HepG2 (cell line): ENCODE results near the gene HSD17B8. TPM values are rescaled to one million over a fixed set of nuclear protein-coding genes. Genes with fewer than 3 reads are reported as not detected.

Source experiments
- CCAR2 ChIP-seq: fragments of 200-400 bp; formaldehyde crosslinking; optimal IDR thresholded peaks from 2 replicates; pipeline ENCODE3; 2018; ENCODE audit warnings: low read depth, mild to moderate bottlenecking, low read length, moderate library complexity
- JARID2 ChIP-seq: sonication (generic); formaldehyde crosslinking; IDR thresholded peaks from 2 replicates; pipeline ENCODE4 v1.8.1; 2023; ENCODE audit warnings: missing genetic modification reagents, inconsistent platforms; ENCODE audit not compliant: insufficient replicate concordance
- KLF9 ChIP-seq: IDR thresholded peaks from 2 replicates; pipeline ENCODE4 v1.6.1; 2016; ENCODE audit warnings: low read depth
- MAFK ChIP-seq, 2 experiments: IDR thresholded peaks in 1 of 2; conservative IDR thresholded peaks in 1 of 2; 2 replicates each; pipeline ENCODE4 v1.6.1; 2011; ENCODE audit warnings: improper control_type of control experiment in 2 of 2, low read length in 2 of 2
- MAZ ChIP-seq, 2 experiments: sonication (generic) in 1 of 2; formaldehyde crosslinking in 1 of 2; IDR thresholded peaks; 2 replicates each; pipeline versions ENCODE4 v1.5.0 to v1.6.1; 2012 to 2020; ENCODE audit warnings: low read depth in 2 of 2, mild to moderate bottlenecking in 2 of 2, borderline replicate concordance in 1 of 2, improper control_type of control experiment in 1 of 2, low read length in 1 of 2, missing genetic modification reagents in 1 of 2, moderate library complexity in 1 of 2
- NFIC ChIP-seq: IDR thresholded peaks from 2 replicates; pipeline ENCODE4 v1.6.1; 2012; ENCODE audit warnings: mild to moderate bottlenecking, low read length, inconsistent platforms
- NONO ChIP-seq, 2 experiments: fragments of 450-650 bp in 1 of 2; sonication (generic) in 1 of 2; formaldehyde crosslinking in 1 of 2; IDR thresholded peaks in 1 of 2; conservative IDR thresholded peaks in 1 of 2; 2 replicates each; pipeline versions ENCODE4 v1.6.1 to v1.8.0; 2017 to 2022; ENCODE audit warnings: mild to moderate bottlenecking in 1 of 2, missing genetic modification reagents in 1 of 2, moderate library complexity in 1 of 2
- ZFY ChIP-seq: sonication (generic); formaldehyde crosslinking; IDR thresholded peaks from 2 replicates; pipeline ENCODE4 v1.4.0; 2020; ENCODE audit warnings: missing genetic modification reagents
- ZNF234 ChIP-seq: sonication (generic); formaldehyde crosslinking; conservative IDR thresholded peaks from 2 replicates; pipeline ENCODE4 v1.5.1; 2020; ENCODE audit warnings: mild to moderate bottlenecking, missing genetic modification reagents
- ZNF326 ChIP-seq: sonication (generic); formaldehyde crosslinking; IDR thresholded peaks from 2 replicates; pipeline ENCODE4 v1.4.0; 2020; ENCODE audit warnings: missing genetic modification reagents, borderline replicate concordance
- ZNF430 ChIP-seq: sonication (generic); formaldehyde crosslinking; IDR thresholded peaks from 2 replicates; pipeline ENCODE4 v1.9.0; 2021; ENCODE audit warnings: mild to moderate bottlenecking, missing genetic modification reagents
- polyA plus RNA-seq, 8 experiments: library from polyadenylated mRNA; depleted of rRNA in 3 of 8; stranded (reverse) in 7 of 8; unstranded in 1 of 8; fragments of >200 nt; fragmentation: Illumina TruSeq in 4 of 8; extraction: Trizol in 4 of 8; gene quantifications; 2 replicates each; pipeline versions ENCODE4 v1.2.1 to v1.2.3, GENCODE V29; 2011 to 2016; ENCODE audit warnings: low read depth in 4 of 8, missing spikeins in 1 of 8, mixed read lengths in 1 of 8; ENCODE audit not compliant: insufficient read depth in 1 of 8
- total RNA-seq, 5 experiments: library from RNA; depleted of rRNA; stranded (reverse); fragments of >200 nt; fragmentation: Illumina TruSeq; extraction: Trizol; gene quantifications; 2 replicates each; pipeline ENCODE4 v1.2.3, GENCODE V29; 2016; ENCODE audit warnings: low read depth in 1 of 5
- TF ChIP-seq, protein P1 (sequence below), 2 experiments: sonication (generic) in 1 of 2; formaldehyde crosslinking in 1 of 2; IDR thresholded peaks; 2 replicates each; pipeline versions ENCODE4 v1.4.0 to v1.6.1; 2016 to 2020; ENCODE audit warnings: borderline replicate concordance in 1 of 2, low read depth in 1 of 2, mild to moderate bottlenecking in 1 of 2, missing genetic modification reagents in 1 of 2
- TF ChIP-seq, protein P2 (sequence below): sonication (generic); formaldehyde crosslinking; conservative IDR thresholded peaks from 2 replicates; pipeline ENCODE4 v1.4.0; 2020; ENCODE audit warnings: missing genetic modification reagents
- TF ChIP-seq, protein P3 (sequence below): sonication (generic); formaldehyde crosslinking; IDR thresholded peaks from 2 replicates; pipeline ENCODE4 v1.5.1; 2020; ENCODE audit warnings: mild to moderate bottlenecking, moderate library complexity, missing genetic modification reagents
- TF ChIP-seq, protein P4 (sequence below), 2 experiments: sonication (generic) in 1 of 2; formaldehyde crosslinking in 1 of 2; IDR thresholded peaks; 2 replicates each; pipeline versions ENCODE4 v1.4.0 to v1.6.1; 2018 to 2020; ENCODE audit warnings: missing genetic modification reagents in 2 of 2, borderline replicate concordance in 1 of 2, low read depth in 1 of 2, mild to moderate bottlenecking in 1 of 2, missing biosample characterization in 1 of 2
- TF ChIP-seq, protein P5 (sequence below): sonication (generic); formaldehyde crosslinking; IDR thresholded peaks from 2 replicates; pipeline ENCODE4 v1.4.0; 2020; ENCODE audit warnings: missing genetic modification reagents

HSD17B8 gene
- total and polyA plus RNA-seq, 2 of the 13 experiments (the other 11 are each of a cell fraction or from before 2014, with no cell fraction given) = 12.6 to 20.1 TPM

DNA sequence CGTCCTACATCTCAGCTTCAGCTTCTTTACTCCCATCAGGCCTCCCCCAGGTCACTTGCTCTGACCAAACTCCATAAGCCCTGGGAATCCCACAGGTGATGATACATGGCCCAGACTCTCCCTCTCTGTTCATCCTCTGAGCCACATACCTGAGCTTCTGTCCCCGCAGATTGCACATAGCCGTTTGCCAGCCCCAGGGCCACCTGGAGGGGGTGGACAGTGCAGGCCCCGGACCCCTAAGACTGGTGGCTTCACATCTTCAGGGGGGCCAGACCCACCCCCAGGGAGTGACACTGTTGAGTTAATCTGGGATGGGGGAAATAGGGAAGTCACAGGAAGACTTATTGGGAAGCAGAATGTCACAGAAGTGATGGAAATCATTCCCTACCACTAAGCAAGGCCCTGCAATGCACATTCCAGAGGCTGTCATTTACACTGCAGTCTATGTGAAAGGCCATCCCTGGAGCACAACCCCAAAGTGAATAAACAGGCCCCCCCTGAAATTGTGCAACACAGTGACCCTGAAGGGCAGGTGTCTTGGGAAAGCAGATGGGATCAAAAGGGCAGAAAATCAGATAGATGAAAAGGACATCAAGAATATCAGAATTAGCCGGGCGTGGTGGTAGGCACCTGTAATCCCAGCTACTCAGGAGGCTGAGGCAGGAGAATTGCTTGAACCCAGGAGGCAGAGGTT, 6.1 kb upstream of the HSD17B8 start (continued):
- TF ChIP-seq, protein P1, sequence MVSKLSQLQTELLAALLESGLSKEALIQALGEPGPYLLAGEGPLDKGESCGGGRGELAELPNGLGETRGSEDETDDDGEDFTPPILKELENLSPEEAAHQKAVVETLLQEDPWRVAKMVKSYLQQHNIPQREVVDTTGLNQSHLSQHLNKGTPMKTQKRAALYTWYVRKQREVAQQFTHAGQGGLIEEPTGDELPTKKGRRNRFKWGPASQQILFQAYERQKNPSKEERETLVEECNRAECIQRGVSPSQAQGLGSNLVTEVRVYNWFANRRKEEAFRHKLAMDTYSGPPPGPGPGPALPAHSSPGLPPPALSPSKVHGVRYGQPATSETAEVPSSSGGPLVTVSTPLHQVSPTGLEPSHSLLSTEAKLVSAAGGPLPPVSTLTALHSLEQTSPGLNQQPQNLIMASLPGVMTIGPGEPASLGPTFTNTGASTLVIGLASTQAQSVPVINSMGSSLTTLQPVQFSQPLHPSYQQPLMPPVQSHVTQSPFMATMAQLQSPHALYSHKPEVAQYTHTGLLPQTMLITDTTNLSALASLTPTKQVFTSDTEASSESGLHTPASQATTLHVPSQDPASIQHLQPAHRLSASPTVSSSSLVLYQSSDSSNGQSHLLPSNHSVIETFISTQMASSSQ (IDR thresholded peaks at IDR 0.05; ENCODE audit: low read depth) = peak; percentile 66
- TF ChIP-seq, protein P1 (CRISPR knock-in tag; IDR thresholded peaks at IDR 0.05; ENCODE audit: borderline replicate concordance) = peak; percentile 79
- TF ChIP-seq, protein P2, sequence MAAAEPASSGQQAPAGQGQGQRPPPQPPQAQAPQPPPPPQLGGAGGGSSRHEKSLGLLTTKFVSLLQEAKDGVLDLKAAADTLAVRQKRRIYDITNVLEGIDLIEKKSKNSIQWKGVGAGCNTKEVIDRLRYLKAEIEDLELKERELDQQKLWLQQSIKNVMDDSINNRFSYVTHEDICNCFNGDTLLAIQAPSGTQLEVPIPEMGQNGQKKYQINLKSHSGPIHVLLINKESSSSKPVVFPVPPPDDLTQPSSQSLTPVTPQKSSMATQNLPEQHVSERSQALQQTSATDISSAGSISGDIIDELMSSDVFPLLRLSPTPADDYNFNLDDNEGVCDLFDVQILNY (CRISPR knock-in tag) = no peak
- TF ChIP-seq NONO (IDR thresholded peaks at IDR 0.05) (no peak), NONO (CRISPR knock-in tag; conservative IDR thresholded peaks at IDR 0.05) (peak; percentile 73; the same call in 1 of the 2 replicates), CCAR2 (no peak), MAZ (IDR thresholded peaks at IDR 0.05; ENCODE audit: borderline replicate concordance, low read depth, low read length) (peak; percentile 93), MAZ (CRISPR knock-in tag; IDR thresholded peaks at IDR 0.05; ENCODE audit: low read depth) (peak; percentile 91), ZNF326 (no peak), ZNF430 (peak; percentile 69; the same call in 1 of the 2 replicates), ZFY (peak; percentile 49), JARID2 (CRISPR knock-in tag) (no peak), NFIC (no peak), KLF9 (no peak), MAFK (conservative IDR thresholded peaks at IDR 0.05 in 1 of 2, IDR thresholded peaks at IDR 0.05 in 1 of 2; ENCODE audit: low read length in 2 of 2) (no peak), ZNF234 (no peak)
- TF ChIP-seq, protein P3, sequence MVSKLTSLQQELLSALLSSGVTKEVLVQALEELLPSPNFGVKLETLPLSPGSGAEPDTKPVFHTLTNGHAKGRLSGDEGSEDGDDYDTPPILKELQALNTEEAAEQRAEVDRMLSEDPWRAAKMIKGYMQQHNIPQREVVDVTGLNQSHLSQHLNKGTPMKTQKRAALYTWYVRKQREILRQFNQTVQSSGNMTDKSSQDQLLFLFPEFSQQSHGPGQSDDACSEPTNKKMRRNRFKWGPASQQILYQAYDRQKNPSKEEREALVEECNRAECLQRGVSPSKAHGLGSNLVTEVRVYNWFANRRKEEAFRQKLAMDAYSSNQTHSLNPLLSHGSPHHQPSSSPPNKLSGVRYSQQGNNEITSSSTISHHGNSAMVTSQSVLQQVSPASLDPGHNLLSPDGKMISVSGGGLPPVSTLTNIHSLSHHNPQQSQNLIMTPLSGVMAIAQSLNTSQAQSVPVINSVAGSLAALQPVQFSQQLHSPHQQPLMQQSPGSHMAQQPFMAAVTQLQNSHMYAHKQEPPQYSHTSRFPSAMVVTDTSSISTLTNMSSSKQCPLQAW (CRISPR knock-in tag) = peak; percentile 93
- TF ChIP-seq, protein P4, sequence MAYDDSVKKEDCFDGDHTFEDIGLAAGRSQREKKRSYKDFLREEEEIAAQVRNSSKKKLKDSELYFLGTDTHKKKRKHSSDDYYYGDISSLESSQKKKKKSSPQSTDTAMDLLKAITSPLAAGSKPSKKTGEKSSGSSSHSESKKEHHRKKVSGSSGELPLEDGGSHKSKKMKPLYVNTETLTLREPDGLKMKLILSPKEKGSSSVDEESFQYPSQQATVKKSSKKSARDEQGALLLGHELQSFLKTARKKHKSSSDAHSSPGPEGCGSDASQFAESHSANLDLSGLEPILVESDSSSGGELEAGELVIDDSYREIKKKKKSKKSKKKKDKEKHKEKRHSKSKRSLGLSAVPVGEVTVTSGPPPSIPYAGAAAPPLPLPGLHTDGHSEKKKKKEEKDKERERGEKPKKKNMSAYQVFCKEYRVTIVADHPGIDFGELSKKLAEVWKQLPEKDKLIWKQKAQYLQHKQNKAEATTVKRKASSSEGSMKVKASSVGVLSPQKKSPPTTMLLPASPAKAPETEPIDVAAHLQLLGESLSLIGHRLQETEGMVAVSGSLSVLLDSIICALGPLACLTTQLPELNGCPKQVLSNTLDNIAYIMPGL (CRISPR knock-in tag; IDR thresholded peaks at IDR 0.05; ENCODE audit: borderline replicate concordance in 1 of 2, low read depth in 1 of 2) = peak; percentile 59 to 84
- TF ChIP-seq, protein P5, sequence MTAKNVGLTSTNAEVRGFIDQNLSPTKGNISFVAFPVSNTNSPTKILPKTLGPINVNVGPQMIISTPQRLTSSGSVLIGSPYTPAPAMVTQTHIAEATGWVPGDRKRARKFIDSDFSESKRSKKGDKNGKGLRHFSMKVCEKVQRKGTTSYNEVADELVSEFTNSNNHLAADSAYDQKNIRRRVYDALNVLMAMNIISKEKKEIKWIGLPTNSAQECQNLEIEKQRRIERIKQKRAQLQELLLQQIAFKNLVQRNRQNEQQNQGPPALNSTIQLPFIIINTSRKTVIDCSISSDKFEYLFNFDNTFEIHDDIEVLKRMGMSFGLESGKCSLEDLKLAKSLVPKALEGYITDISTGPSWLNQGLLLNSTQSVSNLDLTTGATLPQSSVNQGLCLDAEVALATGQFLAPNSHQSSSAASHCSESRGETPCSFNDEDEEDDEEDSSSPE (CRISPR knock-in tag) = 0 out of 2 replicates have a peak, but pooled peaks have one; percentile 31
